Right ventricle myocardium inferior (tissue), 1 donor: ENCODE measurements around the gene CPNE8. TPM values are rescaled to one million over a fixed set of nuclear protein-coding genes. Genes with fewer than 3 reads are reported as not detected.
"Not testable (repeated sequence)": the region's sequence is repeated elsewhere in the genome, so short reads cannot be mapped to it uniquely, and the experiment has no call there.

Experiments used
- ATAC-seq: fragments of 200-7000 bp; cut with Tn5 transposase; one replicate; pipeline ENCODE4 v1.9.1; 2020; ENCODE audit warnings: mild to moderate bottlenecking, moderate library complexity
- DNase-seq: peaks from one replicate; pipeline ENCODE4 v3.0.0; 2021; ENCODE audit errors: missing footprints
- intact Hi-C: fragments of 100-400 bp; cut with DNase I; formaldehyde crosslinking; loops from one replicate; pipeline ENCODE4 v1.11.0; 2022
- total RNA-seq: library from RNA; stranded (reverse); fragmentation: NEBNext Ultra II Directional; extraction: Animal tissue kit (Norgen Biotek cat#: 25700); gene quantifications from one replicate; pipeline ENCODE4 v1.2.1, GENCODE V29; 2021
- donor health status: DM: no; HTN: yes; CAD: no; lungs with severe emphysema.

Gene CPNE8
- total RNA-seq, 1 donor from 2014 or later, result 8.3 TPM

DNA sequence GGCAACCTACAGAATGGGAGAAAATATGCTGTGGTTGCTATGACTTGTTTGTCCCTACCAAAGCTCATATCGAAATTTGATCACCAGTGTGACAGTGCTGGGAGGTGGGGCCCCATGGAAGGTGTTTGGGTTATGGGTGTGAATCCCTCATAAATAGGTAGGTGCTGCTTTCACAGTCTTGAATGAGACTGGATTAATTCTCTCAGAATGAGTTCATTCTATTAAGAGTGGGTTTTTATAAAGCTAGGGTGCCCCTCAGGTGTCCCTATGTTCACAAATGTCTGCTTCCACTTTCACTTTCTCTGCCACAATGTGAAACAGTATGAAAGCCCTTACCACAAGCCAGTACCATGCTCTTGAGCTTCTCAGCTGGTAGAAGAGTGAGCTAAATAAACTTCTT is 133.5 kb downstream of the CPNE8 start:
- intact Hi-C loops, result no loop called here
- ATAC-seq, result no peak

DNA sequence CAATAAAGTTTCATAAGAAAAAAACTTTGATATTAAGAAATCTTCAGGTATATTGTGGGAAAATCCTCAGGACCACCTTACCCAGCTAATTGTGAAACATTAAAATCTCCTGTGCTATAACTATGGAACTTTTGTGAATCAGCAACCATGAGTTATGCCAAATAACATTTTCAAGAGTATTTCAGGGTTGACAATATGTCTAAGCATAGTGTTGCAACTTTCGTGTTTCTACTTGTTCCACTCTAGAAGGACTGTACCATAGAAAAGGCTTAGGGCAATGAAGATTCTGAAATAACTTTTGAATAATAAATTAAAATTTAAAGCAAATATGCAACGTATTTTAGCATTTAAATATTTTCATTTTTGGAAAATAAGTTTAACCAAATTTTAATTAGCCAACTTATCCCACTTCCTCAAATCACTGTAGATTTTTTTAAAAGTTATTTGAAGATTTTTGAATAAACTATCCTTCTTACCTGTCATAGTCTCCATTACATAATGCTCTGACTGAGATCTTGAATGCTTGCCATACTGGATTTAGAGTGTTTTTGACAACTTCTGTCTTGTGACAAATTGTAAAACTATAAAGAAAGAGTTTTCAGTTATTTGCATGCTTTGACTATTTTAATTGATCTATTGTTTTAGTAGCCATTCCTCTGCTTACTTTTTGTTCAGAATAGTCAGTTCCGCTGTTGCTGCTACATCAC is 143.6 kb downstream of the CPNE8 start:
- intact Hi-C loops, result no loop called here
- ATAC-seq (no peak), DNase-seq (no peak)

More for the DNA sequence above, 133.5 kb downstream of the CPNE8 start:
- no peak for DNase-seq

DNA sequence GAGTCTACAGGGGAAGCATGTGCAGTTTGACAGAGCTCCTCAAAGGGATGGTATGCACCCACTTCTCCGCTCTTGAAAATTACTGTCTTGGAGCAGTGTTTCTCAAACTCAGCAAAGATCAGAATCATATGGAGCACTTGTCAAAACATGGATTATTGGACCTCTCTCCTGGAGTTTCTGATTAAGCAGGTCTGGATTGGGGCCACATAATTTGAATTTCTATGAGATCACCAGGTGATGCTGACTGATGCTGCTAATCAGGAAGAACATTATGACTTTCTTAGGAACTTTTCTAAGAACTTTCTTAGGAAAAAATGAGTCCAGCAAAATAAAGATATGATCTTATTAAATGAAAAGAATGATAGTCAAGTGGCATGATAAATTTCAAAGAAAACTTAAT is 144.3 kb downstream of the CPNE8 start:
- intact Hi-C loops, result no loop called here
- DNase-seq, result no peak
- ATAC-seq, result no peak

DNA sequence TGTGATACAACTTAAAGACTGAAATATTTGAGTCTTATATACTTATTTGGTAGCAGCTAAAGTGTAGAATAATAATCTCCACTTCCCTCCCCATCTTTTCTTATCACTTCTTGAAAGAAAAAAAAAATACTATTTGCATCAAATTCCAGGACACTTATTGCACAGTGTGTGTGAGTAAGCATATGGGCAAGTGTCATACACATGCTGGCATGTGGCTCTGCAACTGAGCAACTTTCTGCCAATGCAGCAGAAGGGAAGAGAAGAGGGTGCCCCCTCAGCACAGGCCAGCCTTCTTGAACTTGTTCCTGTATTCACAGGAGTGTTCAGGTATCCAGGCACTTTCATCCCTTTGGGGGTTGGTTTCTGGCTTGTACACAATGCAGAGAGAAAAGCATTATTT is 145.8 kb downstream of the CPNE8 start:
- DNase-seq (no peak), ATAC-seq (no peak)
- intact Hi-C loops, result no loop called here

DNA sequence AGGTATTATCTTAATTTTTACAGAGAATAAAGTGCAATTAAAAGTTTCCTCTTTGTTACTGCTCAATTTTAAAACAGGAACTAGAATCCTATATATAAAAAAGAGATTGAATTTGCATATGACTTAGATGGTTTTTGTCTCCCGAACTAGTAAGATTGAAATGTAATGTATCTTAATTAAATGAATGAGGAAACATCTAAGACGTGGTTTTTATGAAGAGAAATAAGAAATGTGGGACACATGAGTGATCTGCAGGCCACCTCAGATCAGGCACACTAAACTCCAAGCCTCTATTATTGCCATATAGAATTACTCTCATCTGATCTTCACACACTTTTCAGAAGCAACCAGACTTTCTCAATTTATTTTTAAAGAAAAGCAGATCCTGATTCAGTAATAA is 158.6 kb downstream of the CPNE8 start:
- DNase-seq (no peak), ATAC-seq (no peak)
- intact Hi-C loops, result no loop called here

DNA sequence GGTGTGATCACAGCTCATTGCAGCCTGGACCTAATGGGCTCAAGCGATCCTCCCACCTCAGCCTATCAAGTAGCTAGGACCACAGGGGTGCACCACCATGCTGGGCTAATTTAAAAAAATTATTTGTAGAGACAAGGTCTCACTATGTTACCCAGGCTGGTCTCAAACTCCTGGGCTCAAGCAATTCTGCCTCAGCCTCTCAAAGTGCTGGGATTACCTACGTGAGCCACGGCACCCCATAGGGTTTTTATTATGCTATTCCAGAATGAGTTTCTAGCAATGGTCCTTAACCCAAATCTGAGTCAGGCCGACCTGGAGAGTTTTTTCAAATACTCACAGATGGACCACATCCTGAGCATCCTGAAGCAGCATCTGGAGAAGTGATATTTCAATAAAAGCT is 159.8 kb downstream of the CPNE8 start:
- ATAC-seq (no peak), DNase-seq (no peak)
- intact Hi-C loops, result no loop called here

DNA sequence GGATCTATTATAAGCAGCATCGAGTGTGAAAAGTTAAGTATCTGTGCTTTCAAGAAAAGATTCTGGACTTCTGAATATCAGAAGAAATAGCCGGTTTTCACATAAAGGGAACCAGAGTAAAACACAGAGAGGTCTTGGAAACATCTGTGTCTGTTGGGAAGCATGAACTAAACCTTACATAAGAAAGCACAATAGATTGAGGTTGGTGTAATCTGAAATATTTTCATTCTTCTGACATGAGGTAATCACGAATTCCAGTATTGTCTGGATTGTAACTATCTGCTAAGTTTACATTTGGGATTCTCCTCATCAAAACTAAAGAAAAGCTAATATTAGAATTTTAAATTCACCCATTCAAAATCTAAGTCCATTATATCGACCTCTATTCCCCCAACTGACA is 161.3 kb downstream of the CPNE8 start:
- intact Hi-C loops, result no loop called here

DNA sequence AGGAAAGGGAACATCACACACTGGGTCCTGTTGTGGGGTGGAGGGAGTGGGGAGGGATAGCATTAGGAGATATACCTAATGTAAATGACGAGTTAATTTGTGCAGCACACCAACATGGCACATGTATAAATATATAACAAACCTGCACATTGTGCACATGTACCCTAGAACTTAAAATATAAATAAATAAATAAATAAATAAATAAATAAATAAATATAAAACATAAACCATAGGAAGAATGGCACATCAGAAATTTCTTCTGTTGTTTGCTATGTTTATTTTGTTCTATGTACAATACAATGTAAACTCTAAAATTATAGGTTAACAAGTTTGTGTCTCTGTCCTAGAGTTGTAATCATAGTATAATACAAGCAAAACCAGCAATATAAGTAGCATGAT is 162.9 kb downstream of the CPNE8 start:
- ATAC-seq, intact Hi-C loops, DNase-seq: not testable (repeated sequence)

More for the DNA sequence above, 161.3 kb downstream of the CPNE8 start:
- ATAC-seq, result no peak
- DNase-seq, result no peak

DNA sequence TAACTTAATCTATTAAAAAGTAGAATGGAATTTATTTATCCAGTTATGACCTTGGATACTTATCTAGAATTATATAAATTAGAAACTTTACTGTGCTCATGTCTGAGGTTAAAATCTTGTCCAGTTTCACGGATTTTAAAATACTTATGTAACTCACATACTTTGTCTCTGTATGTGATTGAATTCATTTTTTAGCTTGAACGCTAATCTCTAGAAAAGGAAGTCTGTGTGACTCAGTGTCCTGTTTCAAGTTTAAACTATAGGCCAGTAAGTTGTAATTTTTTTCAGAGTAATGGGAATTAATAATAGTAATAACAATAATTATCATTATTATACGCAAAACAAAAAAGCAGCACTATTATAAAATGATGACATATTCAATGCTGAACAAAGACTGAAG is 168.6 kb downstream of the CPNE8 start:
- no peak for ATAC-seq
- intact Hi-C loops, result loop anchor here (10.0 kb wide), 1 partner anchor 168 kb away; the partner anchor contains the start of gene CPNE8
- DNase-seq, result no peak

DNA sequence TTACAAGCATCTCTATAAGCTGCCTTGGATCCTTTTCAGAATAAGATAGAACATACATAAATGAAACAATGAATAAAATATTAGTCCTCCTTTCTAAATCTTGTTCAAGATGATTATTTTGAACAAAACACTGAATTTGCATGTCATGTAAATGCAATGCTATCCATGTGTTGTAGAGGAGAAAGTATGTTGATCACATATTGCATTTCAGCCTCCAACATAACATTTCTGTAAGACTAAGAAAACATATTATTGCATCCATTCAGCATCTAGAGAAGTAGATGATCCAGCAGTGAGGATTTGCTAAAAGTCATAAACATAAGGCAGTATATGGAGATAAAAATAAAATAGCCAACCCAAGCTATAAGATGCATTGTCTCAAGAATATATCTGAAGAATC is 172.6 kb downstream of the CPNE8 start:
- intact Hi-C loops, result loop anchor here (10.0 kb wide), 1 partner anchor 172 kb away; the partner anchor contains the start of gene CPNE8
- no peak for DNase-seq
- ATAC-seq, result no peak

DNA sequence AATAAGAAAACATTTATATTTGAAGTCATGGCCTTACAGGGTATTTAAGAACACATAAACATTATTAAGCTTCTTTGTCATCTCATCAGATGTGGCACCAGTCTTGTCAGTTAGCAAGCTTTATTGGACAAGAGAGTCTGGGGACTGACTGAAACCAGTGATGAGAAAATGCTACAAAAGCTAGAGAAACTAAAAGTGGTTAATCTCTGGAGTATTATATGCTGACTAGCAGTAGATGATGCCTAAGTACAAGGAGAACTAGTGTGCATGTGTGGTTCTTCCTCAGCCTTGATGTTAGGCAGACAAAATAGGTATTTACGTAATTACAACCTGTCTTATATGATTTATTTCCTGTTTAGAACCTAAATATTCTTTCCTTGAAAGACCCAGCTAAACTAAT is 176.5 kb downstream of the CPNE8 start:
- intact Hi-C loops, result no loop called here
- DNase-seq, result no peak
- no peak for ATAC-seq

DNA sequence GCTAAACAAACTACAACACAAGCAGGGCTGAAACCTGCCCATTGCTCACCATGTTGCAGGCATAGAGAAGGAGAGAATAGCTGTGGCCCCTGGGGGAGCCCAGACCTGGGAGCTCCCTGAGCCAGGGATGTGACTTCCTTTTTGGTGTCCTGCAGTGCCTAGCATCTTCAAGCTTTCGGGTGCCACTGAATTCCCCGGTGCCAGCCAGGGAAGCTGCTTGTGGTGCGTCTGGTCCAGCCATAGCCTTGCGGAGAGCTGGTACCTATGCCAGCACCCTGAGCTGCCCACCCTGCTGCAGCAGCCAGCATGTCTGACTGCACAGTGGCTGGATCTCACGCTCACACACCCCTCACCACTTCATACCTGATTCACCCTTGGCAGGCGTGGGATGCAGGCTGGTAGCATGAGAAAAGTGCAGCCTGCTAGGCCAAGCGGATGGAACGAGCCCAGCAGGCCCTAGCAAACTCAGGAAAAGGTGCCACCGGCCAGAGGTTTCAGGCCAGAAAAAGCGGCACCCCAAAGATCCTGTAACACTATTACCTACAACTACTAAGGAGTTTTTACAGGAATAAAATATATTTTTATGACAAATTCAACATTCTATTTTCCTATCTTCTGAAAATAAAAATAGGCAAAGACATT is 183.7 kb downstream of the CPNE8 start:
- intact Hi-C loops, result no loop called here
- ATAC-seq, result no peak
- no peak for DNase-seq

DNA sequence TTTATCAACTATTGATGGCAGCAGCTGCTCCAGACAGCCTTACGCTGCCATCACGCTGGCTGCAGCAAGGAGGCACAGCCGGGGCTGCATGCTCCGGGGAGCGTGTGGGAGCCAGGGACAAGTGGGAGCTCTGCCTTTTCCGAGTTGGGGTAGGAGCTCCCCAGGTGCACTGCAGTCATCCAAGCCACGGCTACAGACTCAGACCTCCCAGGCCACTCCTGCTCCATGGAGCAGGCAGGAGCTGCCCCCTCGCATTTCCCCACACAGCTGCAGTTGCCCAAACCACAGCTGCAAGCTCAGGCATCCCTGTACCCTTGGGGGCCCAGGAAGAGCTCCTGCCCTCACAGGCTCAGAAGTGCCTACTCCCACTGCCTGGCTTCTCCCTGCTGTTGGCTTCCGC is 184.7 kb downstream of the CPNE8 start:
- intact Hi-C loops, result no loop called here
- DNase-seq (no peak), ATAC-seq (no peak)

DNA sequence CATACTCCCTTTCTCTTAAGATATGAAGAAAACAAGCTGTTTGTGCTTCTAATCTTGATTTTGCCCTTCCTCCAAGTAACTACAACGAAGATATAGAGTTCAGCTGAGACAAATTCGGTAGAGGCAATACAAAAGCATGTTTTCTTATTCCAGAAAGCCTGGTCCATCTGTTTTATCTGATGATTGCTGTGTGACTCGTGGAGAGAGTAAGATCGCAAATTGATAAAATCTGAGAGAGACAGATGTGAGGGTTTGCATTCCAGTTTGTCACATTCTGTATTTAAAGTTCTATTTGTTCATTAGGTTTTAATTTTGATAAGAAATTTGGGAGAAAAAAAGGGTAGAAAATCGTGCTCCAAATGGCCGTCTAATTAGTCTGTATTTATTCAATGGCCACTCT is 192.1 kb downstream of the CPNE8 start:
- ATAC-seq, result no peak
- DNase-seq, result no peak
- intact Hi-C loops, result no loop called here

DNA sequence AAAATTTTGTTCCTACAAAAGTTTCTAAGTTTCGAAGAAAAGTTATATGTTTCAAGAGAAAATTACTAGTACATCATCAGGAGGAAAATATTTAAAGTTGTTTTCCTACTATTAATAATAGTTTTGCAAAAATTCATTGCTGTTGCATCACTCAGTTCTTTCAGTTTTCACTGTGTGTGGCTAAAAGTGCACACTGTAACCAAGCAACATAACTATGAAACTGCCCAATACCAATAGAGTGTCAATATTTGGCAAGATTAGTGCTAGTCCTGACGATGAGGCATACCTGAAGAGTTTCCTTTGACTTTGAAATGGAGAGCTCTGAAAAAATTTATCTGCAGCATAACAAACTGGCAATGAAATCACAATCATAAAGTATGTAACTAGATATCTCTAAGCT is 194.3 kb downstream of the CPNE8 start:
- intact Hi-C loops, result no loop called here

DNA sequence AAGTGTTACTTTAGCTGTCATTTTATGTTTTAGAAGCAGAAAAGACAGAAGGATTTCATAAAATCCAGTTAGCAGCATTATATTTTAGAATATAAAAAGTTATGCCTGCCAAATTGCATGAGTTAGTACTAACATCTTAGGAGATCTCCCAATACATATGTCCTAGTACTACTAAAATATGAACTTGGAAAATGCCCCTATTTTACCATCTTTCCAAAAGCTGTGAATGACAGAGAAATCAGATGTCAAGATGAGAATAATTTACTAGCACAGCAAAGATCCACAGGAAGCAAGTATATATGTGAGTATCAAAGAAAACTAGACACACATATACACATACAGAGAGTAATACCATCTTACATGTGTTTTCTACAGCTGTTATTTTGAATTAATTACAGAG is 196.9 kb downstream of the CPNE8 start:
- intact Hi-C loops, result no loop called here
- DNase-seq (no peak), ATAC-seq (no peak)

More for the DNA sequence above, 194.3 kb downstream of the CPNE8 start:
- ATAC-seq, result no peak
- no peak for DNase-seq

DNA sequence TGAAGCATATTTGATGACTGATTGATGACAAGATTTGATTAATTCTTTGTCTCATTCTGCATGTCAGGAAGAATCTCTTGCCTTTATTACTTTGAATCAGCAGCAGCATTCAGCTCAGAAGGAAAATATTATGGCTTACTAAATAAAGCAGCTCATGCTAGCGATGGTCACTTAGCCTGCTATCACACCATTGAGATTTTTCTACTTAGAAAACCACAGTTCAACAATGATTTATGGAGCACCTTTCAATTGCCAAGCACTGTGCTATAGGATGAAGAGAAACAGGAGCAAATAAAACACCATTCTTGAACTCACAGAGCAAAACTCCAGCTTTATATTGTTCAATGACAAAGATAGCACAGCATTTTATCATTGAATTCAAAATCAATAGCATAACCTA is 197.7 kb downstream of the CPNE8 start:
- ATAC-seq (no peak), DNase-seq (no peak)
- intact Hi-C loops, result no loop called here

DNA sequence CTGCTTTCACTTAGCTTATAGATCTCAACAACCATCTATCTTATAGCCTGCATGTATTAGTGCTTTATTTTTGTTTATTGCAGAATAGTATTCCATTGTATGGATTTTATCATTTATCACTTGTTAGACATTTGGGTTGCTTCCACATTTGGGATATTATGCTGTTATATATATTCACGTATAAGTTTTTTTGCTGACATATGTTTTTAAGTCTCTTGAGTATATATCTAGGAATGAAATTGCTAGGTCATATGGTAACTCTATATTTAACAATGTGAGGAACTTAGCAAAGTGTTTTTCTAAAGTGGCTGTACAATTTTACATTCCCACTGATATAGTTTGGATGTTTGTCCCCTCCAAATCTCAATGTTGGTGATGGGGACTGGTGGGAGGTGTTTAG is 208.1 kb downstream of the CPNE8 start:
- ATAC-seq, result no peak
- intact Hi-C loops, result no loop called here

DNA sequence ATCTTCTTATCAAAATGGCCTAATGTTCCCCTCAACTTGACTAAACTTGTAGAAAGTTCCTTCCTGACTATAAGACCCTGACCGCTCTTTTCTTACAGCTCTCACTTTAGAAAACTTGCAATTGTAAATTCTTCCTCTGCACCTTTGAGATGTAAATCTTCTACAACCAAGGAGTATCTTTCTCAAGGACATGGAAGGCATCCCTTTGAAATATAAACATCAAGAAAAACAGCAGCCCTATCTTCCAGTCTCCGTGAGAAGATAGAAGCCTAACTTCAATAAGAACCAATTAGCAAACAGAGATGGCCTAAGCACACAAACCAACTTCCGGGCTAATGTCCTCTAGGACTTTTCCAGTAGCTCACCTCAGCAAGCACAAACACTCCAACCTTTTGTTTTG is 210.3 kb downstream of the CPNE8 start:
- intact Hi-C loops, result no loop called here
- DNase-seq, result no peak
- ATAC-seq, result no peak

More for the DNA sequence above, 208.1 kb downstream of the CPNE8 start:
- no peak for DNase-seq

DNA sequence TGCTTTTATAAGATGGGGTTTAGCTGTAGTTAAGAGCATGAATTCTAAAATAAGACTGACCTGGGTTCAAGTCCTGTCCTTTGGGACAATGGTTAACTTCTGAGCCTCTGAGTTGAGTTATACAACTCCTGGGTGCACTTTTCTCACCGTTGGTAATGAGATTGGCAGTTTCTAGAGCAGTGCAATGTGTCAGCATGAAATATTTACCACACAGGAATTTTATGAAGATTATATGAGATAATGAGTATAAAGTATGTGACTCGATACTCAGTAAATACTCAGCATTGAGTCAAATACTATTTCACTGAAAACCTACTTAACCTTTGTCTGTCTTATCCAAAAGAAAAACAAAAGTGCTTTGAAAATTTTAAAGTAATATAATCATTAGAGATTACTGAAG is 214.2 kb downstream of the CPNE8 start:
- ATAC-seq (no peak), DNase-seq (no peak)
- intact Hi-C loops, result no loop called here

DNA sequence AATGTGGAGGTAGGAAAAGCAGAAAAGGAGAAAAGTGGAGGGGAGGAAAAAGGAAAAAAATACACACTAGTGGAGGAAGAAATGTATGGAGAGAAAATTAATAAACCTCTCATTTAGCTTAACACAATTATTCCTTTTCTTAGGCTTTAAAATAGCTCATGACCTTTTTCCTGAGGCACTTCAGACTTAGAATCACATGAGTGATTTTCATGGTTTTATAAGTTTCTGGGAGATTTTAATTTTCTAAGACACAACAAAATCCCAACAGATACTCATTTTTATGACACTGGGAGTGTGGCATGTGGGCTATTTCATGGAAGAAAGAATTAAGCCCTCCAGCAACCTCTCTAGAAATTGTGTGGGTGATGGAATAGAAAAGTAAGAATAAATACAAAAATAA is 214.7 kb downstream of the CPNE8 start:
- intact Hi-C loops, result no loop called here
- ATAC-seq (no peak), DNase-seq (no peak)
